Stimulated activated CD8-positive, alpha-beta memory T cell treated with anti-CD3 and anti-CD28 coated beads, Interleukin-2, amount 100 ng/mL, for 48 hours (primary cell): ENCODE measurements around the gene FMR1.
A peak's percentile ranks its signal among the peaks of the same experiment; 100 is the strongest.

ENCODE experiments used
- DNase-seq, 2 donors: peaks; one replicate each; pipeline ENCODE4 v3.0.0-alpha.2; 2020; ENCODE audit warnings: low read depth in 2 of 2

Gene FMR1

GRCh38 chrX:147911192-147912022 lies at the start of gene FMR1:
Gene FMR1 (plus strand): TSS chrX:147911919. CDS start chrX:147912180, 261 bp downstream.
- peak; percentile 83 to 88 for DNase-seq

- no peak for DNase-seq
Measured at GRCh38 chrX:147875866-147876596, 35.7 kb upstream of the FMR1 start.

- no peak for DNase-seq
Measured at GRCh38 chrX:147876849-147877646, 34.7 kb upstream of the FMR1 start.

- no peak for DNase-seq
Measured at GRCh38 chrX:147877726-147878125, 34.0 kb upstream of the FMR1 start.

GRCh38 chrX:147884958-147885357 lies 26.8 kb upstream of the FMR1 start:
- DNase-seq, result no peak

- no peak for DNase-seq
Measured at GRCh38 chrX:147890756-147891155, 21.0 kb upstream of the FMR1 start.

- DNase-seq, result no peak
Measured at GRCh38 chrX:147891896-147892295, 19.8 kb upstream of the FMR1 start.

- no peak for DNase-seq
Measured at GRCh38 chrX:147893741-147894140, 18.0 kb upstream of the FMR1 start.

- DNase-seq, result no peak
Measured at GRCh38 chrX:147894366-147894963, 17.3 kb upstream of the FMR1 start.

- DNase-seq, result no peak
Measured at GRCh38 chrX:147897117-147897516, 14.6 kb upstream of the FMR1 start.

GRCh38 chrX:147898951-147899350 lies 12.8 kb upstream of the FMR1 start:
- no peak for DNase-seq

- DNase-seq, result no peak
Measured at GRCh38 chrX:147899379-147900114, 12.2 kb upstream of the FMR1 start.

- DNase-seq, result no peak
Measured at GRCh38 chrX:147900349-147900748, 11.4 kb upstream of the FMR1 start.

GRCh38 chrX:147901461-147902126 lies 10.1 kb upstream of the FMR1 start:
- no peak for DNase-seq

- no peak for DNase-seq
Measured at GRCh38 chrX:147902270-147902669, 9.4 kb upstream of the FMR1 start.

GRCh38 chrX:147908106-147908505 lies 3.6 kb upstream of the FMR1 start:
- no peak for DNase-seq

GRCh38 chrX:147910607-147911006 lies 1.1 kb upstream of the FMR1 start:
- no peak for DNase-seq

- peak in 1 of 2 donors; percentile 5 for DNase-seq
Measured at GRCh38 chrX:147912093-147912801, 528 bp downstream of the FMR1 start.

GRCh38 chrX:147913570-147913969 lies 1.9 kb downstream of the FMR1 start:
- no peak for DNase-seq

GRCh38 chrX:147914591-147914990 lies 2.9 kb downstream of the FMR1 start:
- no peak for DNase-seq
